Right lobe of liver (tissue), 6 donors: ENCODE data around the gene ST14. TPM values are rescaled to one million over a fixed set of nuclear protein-coding genes. Genes with fewer than 3 reads are reported as not detected.

ENCODE experiments used
- ATAC-seq, 4 donors: fragments of 200-7000 bp; cut with Tn5 transposase; one replicate each; pipeline ENCODE4 v1.9.1; 2020; ENCODE audit warnings: mild to moderate bottlenecking in 4 of 4, moderate library complexity in 4 of 4
- DNase-seq, 3 donors: peaks; one replicate each; pipeline ENCODE4 v3.0.0-alpha.2; 2020
- H3K27ac ChIP-seq, 3 donors: fragments of 200-600 bp; one replicate each; pipeline ENCODE4 v1.8.0; 2022
- H3K27me3 ChIP-seq, 2 donors: fragments of 200-600 bp; one replicate each; pipeline ENCODE4 v1.8.0; 2022
- H3K36me3 ChIP-seq, 4 donors: fragments of 200-600 bp; sonication (generic) in 1 of 4; one replicate each; pipeline versions ENCODE4 v1.5.1 to v1.8.0; 2017 to 2022; ENCODE audit warnings: control low read depth in 1 of 4
- H3K4me1 ChIP-seq, 4 donors: fragments of 200-600 bp; sonication (generic) in 1 of 4; one replicate each; pipeline versions ENCODE4 v1.5.1 to v1.8.0; 2017 to 2022; ENCODE audit warnings: control low read depth in 1 of 4
- H3K4me3 ChIP-seq, 3 donors: fragments of 200-600 bp; one replicate each; pipeline ENCODE4 v1.8.0; 2022
- H3K9me3 ChIP-seq, 4 donors: fragments of 200-600 bp; sonication (generic) in 1 of 4; one replicate each; pipeline versions ENCODE4 v1.5.1 to v1.8.0; 2017 to 2022; ENCODE audit warnings: control low read depth in 1 of 4
- POLR2A ChIP-seq: fragments of 450-650 bp; IDR thresholded peaks from one replicate; pipeline ENCODE4 v1.6.1; 2017; ENCODE audit warnings: antibody characterized with exemption, mild to moderate bottlenecking
- WGBS: methylation state at CpG from one replicate; pipeline ENCODE4 v1.1.6; 2018; ENCODE audit warnings: low coverage, low lambda C conversion rate; ENCODE audit not compliant: insufficient coverage; ENCODE audit errors: missing lambda C conversion rate; 5-methylcytosine and 5-hydroxymethylcytosine counted together
- intact Hi-C, 2 donors: fragments of 100-400 bp; cut with DNase I; formaldehyde crosslinking; loops; one replicate each; pipeline versions ENCODE4 v1.11.2 to v1.14.1; 2022
- total RNA-seq, 6 experiments: library from RNA; depleted of rRNA in 2 of 6; stranded (reverse); fragments of >200 nt in 2 of 6; fragmentation: NEBNext Ultra II Directional in 3 of 6; extraction: Animal tissue kit (Norgen Biotek cat#: 25700) in 3 of 6; gene quantifications; one replicate each; pipeline versions ENCODE4 v1.1.0 to v1.2.4, GENCODE V29; 2016 to 2023
- TF ChIP-seq, protein P1 (sequence below), 4 donors: fragments of 200-600 bp in 3 of 4; fragments of 450-650 bp in 1 of 4; IDR thresholded peaks; one replicate each; pipeline versions ENCODE4 v1.5.1 to v1.8.0; 2016 to 2022; ENCODE audit warnings: antibody characterized with exemption in 4 of 4, mild to moderate bottlenecking in 2 of 4
- donor health status: DM: no; HTN: yes; CAD: no.
- donor health status: DM: no; HTN: no; CAD: no.
- donor health status: DM: no; HTN: no; CAD: no.
- donor health status: DM: no; HTN: yes; CAD: no.
- donor health status: DM: no; HTN: yes; CAD: no.

Gene ST14
- total RNA-seq, 6 experiments from 2014 or later, result 2.5 to 16.7 (median 10.8) TPM

DNA sequence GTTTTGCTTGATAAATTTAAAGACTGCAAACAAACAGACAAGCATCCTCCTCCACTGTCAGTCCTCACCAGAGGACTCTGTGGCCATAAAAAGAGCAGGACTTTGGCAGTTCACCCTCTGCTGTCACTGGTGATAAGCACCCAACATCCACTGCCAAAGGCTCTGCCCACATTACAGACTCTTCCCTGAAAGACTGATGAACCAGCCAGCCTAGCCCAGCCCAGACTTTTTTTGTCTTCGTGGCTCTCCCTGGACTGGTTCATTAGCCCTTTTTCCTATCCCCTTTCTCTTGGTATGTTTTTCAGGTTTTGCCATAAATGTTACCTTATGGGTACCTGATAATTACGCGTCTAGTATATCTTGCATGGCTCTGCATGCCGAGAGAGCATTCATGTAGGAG is 15.1 kb downstream of the ST14 start:
- Histone ChIP-seq H3K36me3 (no peaks in the 10 kb centered on the region), H3K9me3 (no peaks in the 10 kb centered on the region), H3K4me3 (no peak overlapping the region), H3K27ac (no peak overlapping the region), H3K27me3 (no peaks in the 10 kb centered on the region), H3K4me1 (peaks cover 0 to 24% (median 9%) of the 10 kb centered on the region in 4 donors)
- DNase-seq, result no peak
- 88% methylated on average over 4 of the region's 4 CpGs for WGBS
- no peak for TF ChIP-seq POLR2A
- TF ChIP-seq, protein P1, sequence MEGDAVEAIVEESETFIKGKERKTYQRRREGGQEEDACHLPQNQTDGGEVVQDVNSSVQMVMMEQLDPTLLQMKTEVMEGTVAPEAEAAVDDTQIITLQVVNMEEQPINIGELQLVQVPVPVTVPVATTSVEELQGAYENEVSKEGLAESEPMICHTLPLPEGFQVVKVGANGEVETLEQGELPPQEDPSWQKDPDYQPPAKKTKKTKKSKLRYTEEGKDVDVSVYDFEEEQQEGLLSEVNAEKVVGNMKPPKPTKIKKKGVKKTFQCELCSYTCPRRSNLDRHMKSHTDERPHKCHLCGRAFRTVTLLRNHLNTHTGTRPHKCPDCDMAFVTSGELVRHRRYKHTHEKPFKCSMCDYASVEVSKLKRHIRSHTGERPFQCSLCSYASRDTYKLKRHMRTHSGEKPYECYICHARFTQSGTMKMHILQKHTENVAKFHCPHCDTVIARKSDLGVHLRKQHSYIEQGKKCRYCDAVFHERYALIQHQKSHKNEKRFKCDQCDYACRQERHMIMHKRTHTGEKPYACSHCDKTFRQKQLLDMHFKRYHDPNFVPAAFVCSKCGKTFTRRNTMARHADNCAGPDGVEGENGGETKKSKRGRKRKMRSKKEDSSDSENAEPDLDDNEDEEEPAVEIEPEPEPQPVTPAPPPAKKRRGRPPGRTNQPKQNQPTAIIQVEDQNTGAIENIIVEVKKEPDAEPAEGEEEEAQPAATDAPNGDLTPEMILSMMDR (IDR thresholded peaks at IDR 0.05), result no peak
- intact Hi-C loops, result no loop called here
- ATAC-seq, result no peak

DNA sequence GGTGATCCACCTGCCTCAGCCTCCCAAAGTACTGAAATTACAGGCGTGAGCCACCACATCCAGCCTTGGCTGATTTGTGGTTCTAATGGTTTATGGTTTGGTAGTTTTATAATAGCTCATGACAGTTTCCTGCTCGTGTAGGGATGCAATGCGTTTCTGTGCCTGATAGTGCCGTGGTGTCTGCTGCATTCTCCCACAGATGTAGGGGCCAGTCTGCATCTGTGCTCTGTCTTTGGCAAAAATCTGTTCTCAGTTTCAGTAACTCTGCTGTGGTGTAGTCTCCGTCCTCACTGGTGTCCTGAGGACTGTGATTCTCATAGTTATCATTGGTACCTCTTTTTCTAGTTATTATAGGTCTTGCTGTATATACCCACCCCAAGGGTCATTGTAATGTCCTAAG is 16.3 kb downstream of the ST14 start:
- 40% methylated on average over 1 of the region's 5 CpGs for WGBS
- intact Hi-C loops, result no loop called here
- Histone ChIP-seq H3K9me3 (no peaks in the 10 kb centered on the region), H3K27me3 (no peaks in the 10 kb centered on the region), H3K27ac (no peak overlapping the region), H3K4me3 (no peak overlapping the region), H3K36me3 (no peaks in the 10 kb centered on the region), H3K4me1 (peaks cover 0 to 37% (median 10%) of the 10 kb centered on the region in 4 donors)
- no peak for DNase-seq
- TF ChIP-seq, protein P1 (IDR thresholded peaks at IDR 0.05), result no peak
- no peak for TF ChIP-seq POLR2A
- ATAC-seq, result no peak

DNA sequence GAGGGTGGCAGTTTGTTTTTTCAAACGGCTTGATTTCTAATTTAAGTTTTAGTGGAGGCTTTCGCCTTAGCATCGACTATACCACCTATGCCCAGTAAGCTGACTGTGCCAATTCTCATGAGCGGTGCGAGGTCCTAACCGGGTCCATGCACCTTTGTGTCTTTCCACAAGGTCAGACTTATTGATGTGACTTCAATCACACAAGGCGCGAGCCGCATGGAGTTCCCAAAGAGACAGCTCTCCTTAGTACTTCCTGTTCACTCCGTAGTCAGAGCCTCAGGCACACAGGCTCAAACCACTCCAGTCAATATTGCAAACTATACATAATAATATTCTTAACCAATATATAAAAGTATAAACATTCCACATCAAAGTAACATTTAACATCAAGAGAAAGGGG is 18.2 kb downstream of the ST14 start:
- DNase-seq (no peak), ATAC-seq (no peak)
- Histone ChIP-seq H3K27ac (peak overlapping the region in 1 of 3 donors; percentile 49), H3K9me3 (no peaks in the 10 kb centered on the region), H3K4me1 (peaks cover 0 to 49% (median 16%) of the 10 kb centered on the region in 4 donors), H3K36me3 (no peaks in the 10 kb centered on the region), H3K27me3 (no peaks in the 10 kb centered on the region), H3K4me3 (no peak overlapping the region)
- WGBS, result 63% methylated on average over 10 of the region's 10 CpGs
- TF ChIP-seq, protein P1 (IDR thresholded peaks at IDR 0.05), result no peak
- no peak for TF ChIP-seq POLR2A
- intact Hi-C loops, result no loop called here

DNA sequence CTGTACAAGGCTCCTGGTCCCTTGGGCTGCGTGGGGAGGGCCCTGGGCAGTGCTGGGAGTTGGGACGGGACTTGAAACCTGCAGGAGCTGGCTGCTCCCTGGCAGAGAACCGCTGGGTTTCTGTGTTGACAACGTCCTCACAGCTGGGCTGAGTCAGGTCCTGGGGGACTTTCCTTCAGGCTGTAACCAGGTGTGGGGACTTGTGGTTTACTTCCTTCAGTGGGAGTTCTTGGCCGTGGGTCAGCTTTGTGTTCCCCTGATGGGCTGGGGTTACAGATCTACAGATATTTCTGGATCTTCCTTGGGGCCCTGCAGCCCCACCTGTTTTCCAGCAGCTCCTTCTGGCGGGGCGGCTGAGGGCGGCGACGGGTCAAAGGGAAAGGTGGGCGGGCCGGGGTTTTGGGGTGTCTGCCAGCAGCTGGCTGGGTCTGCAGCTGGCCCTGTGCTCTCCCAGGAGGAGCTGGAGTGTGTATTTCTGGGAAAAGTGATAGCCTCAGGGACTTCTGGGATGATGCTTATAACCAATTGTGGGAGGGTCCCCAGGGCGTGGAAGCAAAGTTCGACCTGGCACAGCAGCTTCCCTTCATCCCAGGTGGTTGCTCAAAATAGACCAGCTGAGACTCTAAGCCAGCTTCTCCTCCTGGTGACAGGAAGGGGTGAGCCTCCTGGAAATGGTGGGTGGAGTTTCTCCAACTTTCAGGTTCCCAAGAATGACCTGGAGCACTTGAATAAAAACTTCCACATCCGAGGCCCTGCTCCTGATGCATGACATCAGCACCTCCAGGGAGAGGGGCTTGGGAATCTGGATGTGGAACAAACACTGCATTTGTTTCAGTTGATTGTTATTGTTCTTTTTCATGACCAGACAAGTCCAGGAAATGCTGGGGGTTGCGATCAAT is 19.1 kb downstream of the ST14 start:
- WGBS, result 50% methylated on average over 10 of the region's 16 CpGs
- Histone ChIP-seq H3K4me1 (peaks cover 0 to 49% (median 16%) of the 10 kb centered on the region in 4 donors), H3K9me3 (no peaks in the 10 kb centered on the region), H3K27me3 (no peaks in the 10 kb centered on the region), H3K4me3 (no peak overlapping the region), H3K36me3 (no peaks in the 10 kb centered on the region), H3K27ac (peak overlapping the region in 1 of 3 donors; percentile 84)
- intact Hi-C loops, result no loop called here
- DNase-seq, result peak in 2 of 3 donors; percentile 63 to 70
- ATAC-seq, result peak in 3 of 4 donors; percentile 15 to 22 (median 15)
- no peak for TF ChIP-seq POLR2A
- TF ChIP-seq, protein P1 (IDR thresholded peaks at IDR 0.05), result no peak
